Ishikawa (cell line): ENCODE data around the gene TRIP13.

ENCODE experiments used
- CEBPB ChIP-seq: IDR thresholded peaks from 2 replicates; pipeline ENCODE4 v1.6.1; 2012
- CREB1 ChIP-seq: IDR thresholded peaks from 2 replicates; pipeline ENCODE4 v1.6.1; 2012; ENCODE audit warnings: low read depth
- EGR1 ChIP-seq: IDR thresholded peaks from 2 replicates; pipeline ENCODE4 v1.6.1; 2012
- EP300 ChIP-seq: IDR thresholded peaks from 2 replicates; pipeline ENCODE4 v1.6.1; 2012; ENCODE audit warnings: borderline replicate concordance
- FOXM1 ChIP-seq: IDR thresholded peaks from 2 replicates; pipeline ENCODE4 v1.6.1; 2012; ENCODE audit warnings: low read depth, borderline replicate concordance
- NFIC ChIP-seq: IDR thresholded peaks from 2 replicates; pipeline ENCODE4 v1.6.1; 2012
- RAD21 ChIP-seq: IDR thresholded peaks from 2 replicates; pipeline ENCODE4 v1.6.1; 2012; ENCODE audit warnings: low read depth
- REST ChIP-seq: IDR thresholded peaks from 2 replicates; pipeline ENCODE4 v1.6.1; 2012; ENCODE audit warnings: low read depth, mild to moderate bottlenecking
- TAF1 ChIP-seq: IDR thresholded peaks from 2 replicates; pipeline ENCODE4 v1.6.1; 2012; ENCODE audit warnings: low read depth, mild to moderate bottlenecking
- TCF12 ChIP-seq: IDR thresholded peaks from 2 replicates; pipeline ENCODE4 v1.6.1; 2012; ENCODE audit warnings: low read depth
- TEAD4 ChIP-seq: IDR thresholded peaks from 2 replicates; pipeline ENCODE4 v1.6.1; 2012
- YY1 ChIP-seq: IDR thresholded peaks from 2 replicates; pipeline ENCODE4 v1.6.1; 2012; ENCODE audit warnings: low read depth
- ZBTB7A ChIP-seq: IDR thresholded peaks from 2 replicates; pipeline ENCODE4 v1.6.1; 2012; ENCODE audit warnings: low read depth
- TF ChIP-seq, protein P1 (sequence below): IDR thresholded peaks from 2 replicates; pipeline ENCODE4 v1.6.1; 2012
- TF ChIP-seq, protein P2 (sequence below): IDR thresholded peaks from 2 replicates; pipeline ENCODE4 v1.6.1; 2012

TRIP13 gene

GRCh38 chr5:957748-958485, 65.2 kb downstream of the TRIP13 start:
- TF ChIP-seq, protein P1, sequence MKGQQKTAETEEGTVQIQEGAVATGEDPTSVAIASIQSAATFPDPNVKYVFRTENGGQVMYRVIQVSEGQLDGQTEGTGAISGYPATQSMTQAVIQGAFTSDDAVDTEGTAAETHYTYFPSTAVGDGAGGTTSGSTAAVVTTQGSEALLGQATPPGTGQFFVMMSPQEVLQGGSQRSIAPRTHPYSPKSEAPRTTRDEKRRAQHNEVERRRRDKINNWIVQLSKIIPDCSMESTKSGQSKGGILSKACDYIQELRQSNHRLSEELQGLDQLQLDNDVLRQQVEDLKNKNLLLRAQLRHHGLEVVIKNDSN = no peak
- TF ChIP-seq YY1 (0 out of 2 replicates have a peak, but pooled peaks have one; percentile 31), EGR1 (no peak), TAF1 (no peak)

DNA sequence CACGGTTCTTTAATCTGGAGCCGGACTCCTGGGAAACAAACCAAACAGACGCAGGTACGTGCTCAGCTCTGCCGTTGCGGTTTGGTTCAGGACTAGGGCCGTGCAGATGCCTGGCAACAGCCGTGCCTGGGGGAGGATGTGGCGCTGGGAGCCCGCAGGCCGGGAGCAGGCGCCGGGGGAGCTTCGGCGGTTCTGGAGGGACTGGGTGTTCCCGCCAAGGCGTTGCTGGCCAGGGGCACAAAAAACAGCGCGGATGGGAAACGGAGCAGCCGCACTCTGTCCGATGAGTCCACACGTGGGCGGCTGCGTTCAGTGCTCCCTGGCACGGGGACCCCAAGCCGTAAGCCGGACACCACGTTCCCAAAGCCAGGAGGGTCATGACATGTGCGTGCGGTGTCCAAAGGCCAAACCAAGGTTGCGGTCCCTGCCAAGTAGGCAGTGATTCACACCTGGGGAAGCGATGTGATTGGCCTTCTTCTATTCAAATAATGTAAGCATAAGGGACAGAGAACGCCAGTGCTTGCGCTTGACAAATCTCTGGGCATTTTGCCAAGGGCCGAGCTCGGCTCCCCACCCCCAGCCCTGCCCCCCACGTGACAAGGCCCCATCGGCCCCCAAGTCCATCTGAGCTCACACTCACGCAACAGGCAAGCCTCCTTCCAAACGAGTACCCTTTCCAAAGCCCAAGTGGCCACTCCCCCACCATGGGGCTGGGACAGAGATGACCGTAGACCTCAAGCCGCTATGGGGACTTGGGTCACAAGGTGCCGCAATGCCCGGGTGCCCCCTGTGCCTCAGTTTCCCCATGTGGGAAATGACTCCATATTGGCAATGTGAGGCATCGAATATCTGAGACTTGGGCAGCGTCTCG, 66.3 kb downstream of the TRIP13 start:
- TF ChIP-seq NFIC (peak; percentile 49; the same call in 1 of the 2 replicates), TEAD4 (no peak), TCF12 (no peak), EGR1 (no peak)
- TF ChIP-seq, protein P1 = peak; percentile 81

- TF ChIP-seq, protein P1 = no peak
- TF ChIP-seq TAF1 (no peak), EGR1 (no peak), ZBTB7A (no peak), FOXM1 (no peak), EP300 (no peak), TEAD4 (no peak), REST (no peak), NFIC (no peak)
- TF ChIP-seq, protein P2, sequence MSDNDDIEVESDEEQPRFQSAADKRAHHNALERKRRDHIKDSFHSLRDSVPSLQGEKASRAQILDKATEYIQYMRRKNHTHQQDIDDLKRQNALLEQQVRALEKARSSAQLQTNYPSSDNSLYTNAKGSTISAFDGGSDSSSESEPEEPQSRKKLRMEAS = no peak
These were observed 67.2 kb downstream of the TRIP13 start for GRCh38 chr5:959581-960531.

- no peak for TF ChIP-seq EGR1
- no peak for TF ChIP-seq CEBPB
- TF ChIP-seq, protein P2 = no peak
- TF ChIP-seq TEAD4 = no peak
- TF ChIP-seq FOXM1 = no peak
- TF ChIP-seq NFIC = no peak
- no peak for TF ChIP-seq YY1
- TF ChIP-seq EP300 = no peak
- no peak for TF ChIP-seq TAF1
- no peak for TF ChIP-seq CREB1
- no peak for TF ChIP-seq ZBTB7A
These were observed 67.9 kb downstream of the TRIP13 start for GRCh38 chr5:960551-960950.

GRCh38 chr5:961002-961710, 68.5 kb downstream of the TRIP13 start:
- TF ChIP-seq, protein P1 = no peak
- no peak for TF ChIP-seq TEAD4
- no peak for TF ChIP-seq NFIC
- TF ChIP-seq YY1 = no peak
- TF ChIP-seq REST = no peak
- no peak for TF ChIP-seq TCF12
- TF ChIP-seq TAF1 = no peak
- no peak for TF ChIP-seq CREB1
- TF ChIP-seq FOXM1 = no peak
- TF ChIP-seq EP300 = no peak
- no peak for TF ChIP-seq RAD21
- TF ChIP-seq, protein P2 = no peak
